GM12872 (cell line): Measurements from ENCODE around the gene CAPS.

Experiments used
- TF ChIP-seq, protein P1 (sequence below): IDR thresholded peaks from 3 replicates; pipeline ENCODE4 v1.5.1; 2011; ENCODE audit warnings: low read depth, mild to moderate bottlenecking, low read length, moderate library complexity; ENCODE audit not compliant: insufficient read depth

Gene CAPS

DNA sequence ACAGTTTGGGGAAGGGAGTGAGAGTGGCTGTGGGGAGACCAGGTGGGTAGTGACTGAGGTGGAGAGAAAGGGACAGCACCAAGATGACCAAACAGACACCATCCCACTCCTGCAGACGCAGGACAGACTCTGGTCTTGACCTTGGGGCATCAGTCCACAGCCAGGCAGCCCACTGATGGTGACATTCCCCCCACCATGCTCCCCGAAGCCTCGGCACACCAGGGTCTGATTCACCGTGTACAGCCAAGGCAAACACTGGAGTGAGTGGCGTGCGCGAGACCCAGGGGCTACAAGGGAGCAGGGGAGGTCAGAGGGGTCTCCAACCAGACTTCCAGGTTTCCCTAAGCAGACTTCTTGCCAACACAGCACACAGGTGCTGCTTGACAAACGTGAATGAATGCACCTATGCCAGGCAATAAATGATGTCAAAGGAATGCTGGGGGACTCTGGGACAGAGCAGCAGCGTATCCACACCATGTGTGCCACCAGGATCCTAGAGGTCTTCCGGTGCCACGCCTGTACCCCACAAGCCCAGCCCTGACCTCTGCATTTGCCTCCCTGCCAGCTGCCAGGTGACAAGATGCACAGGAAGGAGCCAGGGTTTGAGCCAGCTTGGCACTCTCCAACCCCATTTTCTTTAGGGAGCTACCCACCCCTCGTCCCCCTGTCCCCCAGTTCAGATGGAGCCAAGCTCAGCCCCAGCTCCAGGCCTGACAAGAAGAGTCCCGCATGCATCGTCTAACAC is 45.4 kb downstream of the CAPS start:
- TF ChIP-seq, protein P1, sequence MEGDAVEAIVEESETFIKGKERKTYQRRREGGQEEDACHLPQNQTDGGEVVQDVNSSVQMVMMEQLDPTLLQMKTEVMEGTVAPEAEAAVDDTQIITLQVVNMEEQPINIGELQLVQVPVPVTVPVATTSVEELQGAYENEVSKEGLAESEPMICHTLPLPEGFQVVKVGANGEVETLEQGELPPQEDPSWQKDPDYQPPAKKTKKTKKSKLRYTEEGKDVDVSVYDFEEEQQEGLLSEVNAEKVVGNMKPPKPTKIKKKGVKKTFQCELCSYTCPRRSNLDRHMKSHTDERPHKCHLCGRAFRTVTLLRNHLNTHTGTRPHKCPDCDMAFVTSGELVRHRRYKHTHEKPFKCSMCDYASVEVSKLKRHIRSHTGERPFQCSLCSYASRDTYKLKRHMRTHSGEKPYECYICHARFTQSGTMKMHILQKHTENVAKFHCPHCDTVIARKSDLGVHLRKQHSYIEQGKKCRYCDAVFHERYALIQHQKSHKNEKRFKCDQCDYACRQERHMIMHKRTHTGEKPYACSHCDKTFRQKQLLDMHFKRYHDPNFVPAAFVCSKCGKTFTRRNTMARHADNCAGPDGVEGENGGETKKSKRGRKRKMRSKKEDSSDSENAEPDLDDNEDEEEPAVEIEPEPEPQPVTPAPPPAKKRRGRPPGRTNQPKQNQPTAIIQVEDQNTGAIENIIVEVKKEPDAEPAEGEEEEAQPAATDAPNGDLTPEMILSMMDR = no peak

DNA sequence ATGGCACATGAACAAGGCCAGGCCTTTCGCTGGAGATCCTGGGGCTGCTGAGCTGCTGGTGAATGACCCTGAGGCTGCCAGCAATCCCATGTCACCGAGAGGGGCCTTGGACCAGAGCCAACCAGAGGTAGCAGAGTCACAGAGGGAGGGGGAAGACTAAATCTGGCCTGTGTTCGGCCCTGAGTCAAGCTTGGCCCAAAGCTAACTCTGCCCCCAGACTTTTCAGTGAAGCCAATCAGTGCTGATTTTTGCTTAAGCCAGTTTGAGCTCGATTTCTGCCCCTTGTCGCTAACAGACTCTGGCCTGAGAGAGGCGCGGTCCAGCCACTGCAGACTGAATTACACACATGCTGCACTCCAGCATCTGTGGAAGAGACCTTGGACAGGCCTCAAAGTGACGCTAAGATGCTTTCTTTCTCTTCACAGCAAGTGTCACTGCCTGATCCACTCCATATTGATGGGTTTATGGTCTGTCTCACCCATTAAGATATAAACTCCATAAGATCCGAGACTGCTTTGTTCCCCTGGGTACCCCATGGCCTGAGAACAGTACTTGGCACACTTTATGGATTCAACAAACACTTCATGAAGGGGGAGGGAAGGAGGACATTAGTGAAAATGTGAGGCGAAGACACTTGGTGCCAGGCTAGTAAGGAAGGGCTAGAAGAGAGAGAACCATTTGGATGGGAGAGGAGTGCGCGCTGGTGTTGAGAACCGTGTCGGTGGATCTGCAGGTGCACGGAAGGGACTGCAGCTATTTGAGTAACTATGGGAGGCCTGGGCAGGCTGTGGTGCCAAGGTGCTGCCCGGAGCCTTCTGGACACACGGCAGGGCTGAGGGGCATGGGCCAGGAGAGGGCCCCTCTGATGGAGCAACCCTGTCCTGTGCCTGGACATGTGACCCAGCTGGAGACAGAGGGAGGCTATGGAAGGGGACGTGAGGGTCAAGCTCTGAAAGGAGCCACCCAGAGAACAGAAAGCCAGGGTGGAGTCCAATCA is 46.2 kb downstream of the CAPS start:
- TF ChIP-seq, protein P1 = no peak

DNA sequence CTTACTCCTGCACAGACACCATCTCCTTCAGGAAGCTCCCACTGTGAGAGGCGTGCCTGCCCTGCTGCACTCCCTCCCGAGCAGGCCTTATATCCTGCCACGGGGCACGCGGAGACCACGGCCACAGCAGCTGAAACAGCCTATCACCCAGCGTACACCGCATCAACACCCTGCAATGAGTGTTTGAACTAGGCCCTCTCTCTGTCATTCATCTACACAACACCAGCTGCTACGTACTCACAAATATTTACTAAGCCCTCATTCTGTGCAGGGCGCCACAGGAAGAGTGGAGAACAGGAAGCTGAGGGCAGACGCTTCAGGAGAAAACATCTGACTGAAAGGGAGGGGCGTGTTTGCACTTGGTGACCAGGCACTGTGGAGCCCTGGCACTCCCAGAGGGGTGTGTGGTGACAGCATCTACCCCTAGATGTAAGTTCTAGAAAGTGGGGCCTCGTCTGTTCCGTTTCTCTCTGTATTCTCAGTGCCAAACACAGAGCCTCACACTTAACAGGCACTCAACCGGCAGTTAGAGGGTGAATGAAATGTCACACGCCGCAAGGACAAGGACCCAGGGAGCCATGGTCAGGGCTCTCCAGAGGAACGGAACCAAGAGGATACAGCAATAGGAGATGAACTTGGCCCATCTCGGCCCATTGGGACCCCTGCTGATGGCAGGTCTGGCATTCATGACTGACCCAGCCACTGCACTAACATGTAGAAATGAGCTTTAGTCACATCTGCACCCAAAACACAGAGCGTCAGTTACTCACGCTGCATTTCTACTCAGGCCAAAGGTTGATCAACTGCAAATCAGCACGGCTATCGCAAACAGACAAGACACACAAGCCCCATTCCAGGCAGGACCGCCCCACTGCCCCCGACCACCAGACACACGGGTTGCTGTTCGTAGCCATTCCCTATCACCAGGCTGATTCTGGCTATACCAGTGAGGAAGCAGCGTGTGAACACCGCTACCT is 48.2 kb downstream of the CAPS start:
- TF ChIP-seq, protein P1 = no peak

DNA sequence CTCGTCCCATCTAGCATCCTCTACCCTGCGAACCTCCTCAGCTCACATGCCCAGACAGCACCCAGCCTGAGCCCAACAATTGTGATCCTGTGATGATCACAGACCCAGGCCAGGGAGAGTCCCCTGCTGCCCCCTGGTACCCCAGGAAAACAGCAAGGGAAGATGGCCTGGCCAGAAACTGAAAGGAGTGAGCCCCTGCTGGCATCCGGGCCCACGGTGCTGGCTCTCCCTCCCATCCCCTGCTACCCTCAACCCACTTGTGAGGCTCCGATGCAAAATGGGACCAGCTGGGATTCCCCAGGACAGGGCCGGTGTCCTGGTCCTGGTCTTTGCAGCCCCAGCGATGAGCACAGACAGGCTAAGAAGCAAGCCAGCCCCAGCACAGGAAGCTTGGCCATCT is 49.8 kb downstream of the CAPS start:
- TF ChIP-seq, protein P1 = no peak

DNA sequence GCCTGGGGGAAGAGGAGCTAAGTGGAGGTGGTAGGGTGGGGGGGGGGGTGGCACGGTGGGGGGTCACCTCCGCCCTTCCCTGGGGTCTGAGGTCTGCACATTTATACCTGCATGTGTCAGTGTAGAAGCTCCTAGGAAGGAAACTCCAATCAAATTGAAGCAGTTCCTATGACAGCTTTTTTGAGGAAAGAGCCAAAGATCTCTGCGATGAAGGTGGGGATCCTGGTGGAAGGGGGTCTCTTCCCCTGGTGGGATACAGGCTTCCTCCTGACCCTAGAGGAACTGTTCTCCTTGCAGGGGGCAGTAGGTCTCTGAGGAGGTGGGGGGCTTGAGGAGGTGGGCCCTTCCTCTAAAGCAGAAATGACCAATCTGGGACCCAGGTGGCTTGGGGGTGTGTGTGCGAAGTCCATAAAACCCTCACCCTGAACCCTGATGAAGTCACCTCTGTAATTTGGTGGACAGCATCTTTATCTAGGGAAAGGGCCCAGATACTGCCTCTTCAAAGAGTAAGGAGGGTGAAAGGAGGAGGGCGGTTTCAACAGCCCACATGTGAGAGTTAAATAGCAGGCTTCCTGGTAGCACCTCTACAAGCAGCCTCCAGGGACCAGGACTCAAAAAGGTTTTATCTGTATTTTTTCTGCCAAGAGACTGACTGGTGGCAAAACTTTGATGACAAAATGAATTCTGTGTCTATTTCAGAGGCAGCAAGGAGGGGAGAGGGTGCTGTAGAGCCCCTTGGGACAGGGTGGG is 50.9 kb downstream of the CAPS start:
- TF ChIP-seq, protein P1 = no peak
